GM15510 (cell line): ENCODE data around the gene SLC25A45.

ENCODE experiments used
- POLR2A ChIP-seq: IDR thresholded peaks from 3 replicates; pipeline ENCODE4 v1.6.1; 2011; ENCODE audit warnings: borderline replicate concordance; ENCODE audit not compliant: insufficient read length; ENCODE audit errors: extremely low read depth

The SLC25A45 gene

DNA sequence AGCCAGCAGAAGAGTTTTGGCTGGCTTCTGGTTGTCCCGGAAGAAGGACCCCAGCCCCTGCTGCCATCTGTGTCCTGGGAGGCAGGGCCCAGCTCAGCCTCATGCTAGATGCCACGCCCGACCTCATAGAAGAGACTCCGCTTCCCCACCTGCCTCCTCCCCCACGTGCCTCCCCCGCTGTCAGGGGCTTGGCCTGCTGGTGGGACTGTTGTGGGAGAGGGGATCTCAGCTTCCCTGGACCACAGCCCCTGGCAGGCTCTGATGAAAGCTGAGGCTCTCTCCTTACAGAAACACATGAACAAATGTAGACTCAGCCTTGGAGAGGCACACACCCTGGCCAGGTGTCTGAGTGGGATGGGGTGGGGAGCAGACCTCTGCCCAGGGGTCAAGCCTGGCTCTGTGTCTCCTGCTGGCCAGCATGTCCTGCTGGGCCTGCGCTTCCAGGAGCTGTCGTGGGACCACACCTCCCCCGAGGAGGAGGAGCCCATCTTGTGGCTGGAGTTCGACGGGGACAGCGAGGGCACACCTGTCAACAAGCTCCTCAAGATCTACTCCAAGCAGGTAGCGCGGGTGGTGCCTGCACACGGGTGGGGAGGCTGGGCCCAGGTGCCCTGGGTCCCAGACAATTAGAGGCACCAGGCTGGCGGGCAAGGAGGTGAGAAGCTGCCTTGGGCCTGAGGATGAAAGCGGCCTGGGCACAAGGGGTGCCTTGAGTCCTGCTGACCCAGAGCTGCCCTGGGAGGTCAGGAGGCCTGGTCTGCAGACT lies 18.0 kb upstream of the SLC25A45 start:
- no peak for TF ChIP-seq POLR2A

DNA sequence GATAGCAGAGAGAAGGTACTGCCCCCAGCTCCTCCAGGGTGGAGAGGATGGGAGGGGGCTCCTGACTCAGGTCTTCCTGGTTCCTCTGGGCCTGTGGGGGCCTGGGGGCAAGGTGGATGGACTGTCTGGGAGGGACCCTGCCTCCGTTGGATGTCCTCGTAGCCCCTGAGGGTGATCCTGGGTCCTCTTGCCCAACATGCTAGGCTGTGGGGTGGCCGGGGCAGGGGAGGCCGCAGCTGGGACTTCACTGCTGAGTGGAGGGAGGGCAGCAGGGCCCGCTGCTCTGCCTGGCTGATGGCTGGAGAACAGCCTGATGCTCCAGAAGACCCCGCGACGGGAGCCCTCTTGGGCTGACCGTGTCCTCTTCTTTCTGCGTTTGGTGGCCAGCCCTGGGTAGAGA lies 17.4 kb upstream of the SLC25A45 start:
- TF ChIP-seq POLR2A, result no peak

DNA sequence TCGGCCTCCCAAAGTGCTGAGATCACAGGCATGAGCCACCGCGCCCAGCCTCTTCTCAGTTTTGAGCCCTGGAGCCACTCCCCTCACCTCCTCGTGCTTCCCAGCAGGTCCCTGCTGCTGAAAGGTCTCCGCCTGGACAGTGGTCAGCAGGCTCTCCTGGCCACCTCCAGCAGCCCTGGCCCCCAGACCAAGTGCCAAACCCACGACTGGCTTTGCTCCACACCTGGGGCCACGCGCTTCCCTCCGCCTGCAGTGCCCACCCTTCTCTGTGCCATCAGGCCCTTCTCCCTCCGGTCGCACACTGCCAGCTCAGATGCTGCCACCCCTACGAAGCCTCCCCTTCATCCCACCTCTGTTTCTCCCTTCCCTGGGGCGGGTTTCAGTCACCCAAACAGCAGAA lies 16.8 kb upstream of the SLC25A45 start:
- TF ChIP-seq POLR2A, result no peak

DNA sequence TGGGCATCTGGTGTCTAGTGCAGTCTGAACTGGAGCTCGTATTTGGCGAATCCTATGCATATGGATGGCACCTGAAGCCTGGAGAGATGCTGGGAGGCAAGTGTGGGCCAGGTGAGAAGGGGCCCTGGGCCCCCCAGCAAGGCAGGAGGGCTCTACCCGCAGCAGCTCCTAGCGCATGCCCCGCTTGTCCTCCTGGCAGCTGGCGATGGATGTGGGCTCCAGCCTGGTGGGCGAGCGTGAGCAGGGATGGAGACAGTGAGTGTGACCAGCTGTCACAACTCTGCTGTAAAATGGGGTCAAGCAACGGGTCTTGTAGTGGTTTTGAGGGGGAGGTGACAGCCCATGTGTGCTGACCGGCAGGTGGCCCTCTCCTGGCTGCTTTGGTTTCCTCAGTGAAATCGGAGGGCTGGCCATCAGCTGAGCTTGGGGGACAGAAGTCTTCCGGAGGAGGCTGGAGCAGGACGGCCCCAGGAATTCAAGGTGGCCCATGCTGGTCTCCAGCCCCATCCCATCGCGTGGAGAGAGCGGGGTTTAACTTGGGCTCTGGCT lies 16.0 kb upstream of the SLC25A45 start:
- no peak for TF ChIP-seq POLR2A

DNA sequence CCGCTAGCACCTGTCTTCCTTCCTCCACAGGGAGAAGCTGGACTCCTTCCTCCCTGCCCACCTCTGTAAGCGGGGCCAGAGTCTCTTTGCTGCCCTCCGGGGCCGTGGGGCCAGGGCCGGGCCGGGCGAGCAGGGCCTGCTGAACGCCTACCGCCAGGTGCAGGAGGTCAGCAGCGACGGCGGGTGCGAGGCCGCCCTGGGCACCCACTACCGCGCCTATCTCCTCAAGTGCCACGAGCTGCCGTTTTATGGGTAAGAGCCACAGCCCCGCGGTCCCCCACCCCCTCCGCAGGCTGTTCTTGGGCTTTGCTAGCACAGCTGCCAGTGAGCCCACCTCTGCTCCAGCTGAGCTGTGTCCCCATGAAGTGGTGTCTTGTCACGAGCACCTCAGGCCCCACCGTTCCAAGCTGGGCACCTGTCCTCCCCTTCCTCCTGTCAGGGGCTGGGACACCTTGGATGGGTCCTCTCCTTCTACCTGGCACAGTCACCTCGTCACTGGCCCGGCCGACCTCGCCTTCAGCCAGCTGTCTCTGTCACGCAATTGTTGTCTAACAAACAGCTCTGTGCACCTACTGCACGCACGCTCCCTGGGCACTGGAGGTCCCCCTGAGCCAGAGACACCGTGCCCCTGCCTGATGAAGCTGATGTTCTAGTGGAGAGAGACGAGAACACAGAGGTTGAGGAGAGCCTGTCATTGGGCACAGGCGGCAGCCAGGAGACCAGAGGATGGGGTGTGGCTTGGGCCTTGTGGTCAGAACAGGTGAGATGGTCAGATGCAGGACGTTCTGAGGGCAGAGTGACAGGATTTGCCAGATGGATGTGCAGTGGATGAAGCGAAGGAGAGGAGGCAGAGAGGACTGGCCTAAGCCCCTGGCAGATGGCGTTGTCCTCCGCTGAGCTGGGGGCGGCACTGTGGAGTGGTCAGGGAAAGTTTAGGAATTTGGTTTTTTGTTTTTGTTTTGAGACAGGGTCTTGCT lies 14.6 kb upstream of the SLC25A45 start:
- no peak for TF ChIP-seq POLR2A

DNA sequence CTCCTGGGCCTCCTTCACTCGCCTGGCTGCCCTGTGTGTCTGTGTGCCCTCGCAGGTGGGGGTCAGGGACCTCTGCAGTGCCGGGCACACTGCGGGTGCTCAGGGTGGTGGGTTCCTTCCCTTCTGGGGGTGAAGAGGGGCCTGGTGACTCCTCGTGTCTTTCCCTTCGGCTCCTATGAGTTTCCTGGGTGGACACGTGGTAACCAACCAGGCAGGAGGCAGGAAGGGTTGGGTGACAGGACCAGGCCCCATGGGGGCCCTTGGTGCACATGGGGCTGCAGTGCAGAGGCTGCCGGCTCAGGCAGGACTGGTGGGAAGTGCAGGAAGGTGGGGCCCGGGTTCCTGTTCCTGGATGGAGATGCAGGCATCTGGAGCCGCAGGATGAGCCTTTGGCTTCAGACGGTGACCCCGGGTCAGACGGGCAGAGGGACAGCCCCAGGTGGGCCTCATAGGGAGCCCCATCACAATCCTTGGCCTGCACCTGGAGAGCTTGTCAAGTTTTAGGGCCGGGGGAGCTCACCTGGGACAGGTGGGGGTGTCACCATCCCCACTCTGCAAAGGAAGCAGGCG lies 13.6 kb upstream of the SLC25A45 start:
- no peak for TF ChIP-seq POLR2A

DNA sequence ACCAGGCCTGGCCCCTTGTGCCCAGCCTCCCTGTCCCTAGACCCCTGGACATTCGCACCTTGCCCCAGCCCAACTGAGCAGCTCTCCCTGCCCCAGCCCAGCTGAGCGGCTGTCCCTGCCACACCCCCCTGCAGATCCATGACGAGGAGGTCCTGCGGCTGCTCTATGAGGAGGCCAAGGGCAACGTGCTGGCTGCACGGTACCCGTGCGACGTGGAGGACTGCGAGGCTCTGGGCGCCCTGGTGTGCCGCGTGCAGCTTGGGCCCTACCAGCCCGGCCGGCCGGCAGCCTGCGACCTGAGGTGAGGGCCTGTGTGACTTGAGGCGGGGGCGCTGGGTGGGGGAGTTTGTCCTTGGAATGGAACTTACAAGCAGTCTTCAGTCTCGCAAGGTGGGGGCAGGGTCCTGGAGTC lies 11.7 kb upstream of the SLC25A45 start:
- TF ChIP-seq POLR2A, result no peak

DNA sequence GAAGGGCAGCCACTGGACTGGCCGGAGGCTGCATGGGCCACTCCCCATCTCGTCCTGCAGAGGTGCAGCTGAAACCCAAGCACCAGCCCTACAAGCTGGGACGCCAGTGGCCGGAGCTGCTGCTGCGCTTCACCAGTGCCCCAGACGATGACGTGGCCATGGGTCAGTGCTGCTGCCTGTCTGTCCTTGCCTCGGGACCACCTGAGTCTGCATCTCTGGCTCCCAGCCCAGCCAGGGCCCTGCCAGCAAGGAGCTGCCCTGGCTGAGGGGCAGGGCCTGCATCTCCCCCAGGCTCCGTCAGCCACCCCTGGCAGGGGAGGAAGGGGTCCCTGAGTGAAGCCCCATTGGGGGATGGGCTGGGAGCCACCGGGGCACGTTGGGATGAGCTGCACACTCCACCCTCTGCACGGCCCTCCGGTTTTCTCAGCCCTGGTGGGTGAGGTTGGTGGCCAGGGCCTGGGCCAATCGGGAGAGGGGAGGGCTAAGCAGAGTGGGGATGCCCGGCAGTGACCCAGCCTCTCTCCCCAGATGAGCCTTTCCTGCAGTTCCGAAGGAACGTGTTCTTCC lies 11.2 kb upstream of the SLC25A45 start:
- no peak for TF ChIP-seq POLR2A

DNA sequence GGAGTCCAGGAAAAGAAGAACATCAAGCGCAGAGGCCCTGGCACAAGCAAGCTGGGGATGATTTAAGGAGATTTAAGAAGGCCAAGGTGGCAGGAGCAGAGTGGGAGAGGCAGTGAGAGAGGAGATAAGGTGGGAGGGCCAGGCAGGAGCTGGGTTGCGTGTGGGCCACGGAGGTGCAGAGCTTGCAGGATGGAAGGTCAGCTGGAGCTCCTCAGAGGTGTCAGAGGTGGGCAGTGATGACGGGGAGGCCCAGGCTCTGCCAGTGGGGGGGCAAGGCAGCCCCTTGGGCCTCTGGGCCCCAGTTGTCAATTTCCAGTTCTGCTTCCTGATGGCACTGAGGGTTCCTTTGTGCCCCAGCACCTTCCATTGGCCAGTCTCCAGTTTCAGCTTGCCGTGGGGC lies 10.5 kb upstream of the SLC25A45 start:
- TF ChIP-seq POLR2A, result no peak

DNA sequence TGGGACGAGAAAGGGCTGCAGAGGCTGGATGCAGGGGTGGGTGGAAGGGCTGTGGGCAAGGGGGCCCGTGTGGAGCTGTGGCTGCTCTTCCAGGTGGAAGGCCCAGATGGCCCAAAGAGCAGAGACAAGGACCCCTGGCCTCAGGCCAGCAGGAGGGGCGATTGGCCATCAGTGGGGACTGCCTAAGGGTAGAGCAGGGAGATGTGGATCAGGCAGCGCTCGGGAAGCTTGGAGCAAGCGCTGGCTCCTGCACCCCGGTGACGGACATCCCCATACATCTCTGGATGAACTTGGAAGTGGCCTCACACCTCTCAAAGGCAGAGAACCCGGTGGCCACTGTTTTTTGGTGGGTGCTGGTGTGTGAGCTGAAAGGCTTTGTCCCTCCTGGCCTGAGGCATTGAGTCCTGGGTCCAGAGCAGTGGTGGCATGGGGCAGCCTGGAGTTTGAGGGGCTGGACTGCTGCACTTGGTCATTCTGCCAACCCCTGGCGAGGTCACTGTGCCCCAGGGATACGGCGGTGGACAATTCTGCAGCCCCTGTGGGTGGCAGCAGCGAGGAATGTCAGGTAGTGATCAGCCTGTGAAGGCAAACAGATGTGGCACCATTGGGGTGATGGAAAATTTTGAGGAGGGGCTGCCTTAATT lies 9.9 kb upstream of the SLC25A45 start:
- TF ChIP-seq POLR2A, result no peak

DNA sequence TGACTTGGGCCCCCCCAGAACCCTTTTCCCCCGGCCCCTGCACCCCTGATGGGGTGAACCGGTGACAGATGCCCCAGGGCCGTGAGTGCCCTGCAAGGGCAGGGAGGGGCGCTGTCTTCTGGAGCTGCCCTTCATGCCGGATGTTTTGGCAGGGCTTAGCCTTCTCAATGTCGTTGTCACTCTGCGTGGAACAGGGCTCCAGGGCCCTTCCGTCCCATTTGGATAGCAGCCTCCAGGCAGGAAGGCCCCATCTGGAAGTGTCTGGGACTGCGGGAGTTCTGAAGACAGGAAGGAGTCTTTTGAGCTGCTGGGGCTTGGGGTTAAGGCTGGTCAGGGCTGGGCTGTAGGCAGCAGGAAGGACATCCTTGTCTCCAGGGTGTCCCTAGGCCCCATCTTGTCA lies 8.6 kb upstream of the SLC25A45 start:
- no peak for TF ChIP-seq POLR2A

DNA sequence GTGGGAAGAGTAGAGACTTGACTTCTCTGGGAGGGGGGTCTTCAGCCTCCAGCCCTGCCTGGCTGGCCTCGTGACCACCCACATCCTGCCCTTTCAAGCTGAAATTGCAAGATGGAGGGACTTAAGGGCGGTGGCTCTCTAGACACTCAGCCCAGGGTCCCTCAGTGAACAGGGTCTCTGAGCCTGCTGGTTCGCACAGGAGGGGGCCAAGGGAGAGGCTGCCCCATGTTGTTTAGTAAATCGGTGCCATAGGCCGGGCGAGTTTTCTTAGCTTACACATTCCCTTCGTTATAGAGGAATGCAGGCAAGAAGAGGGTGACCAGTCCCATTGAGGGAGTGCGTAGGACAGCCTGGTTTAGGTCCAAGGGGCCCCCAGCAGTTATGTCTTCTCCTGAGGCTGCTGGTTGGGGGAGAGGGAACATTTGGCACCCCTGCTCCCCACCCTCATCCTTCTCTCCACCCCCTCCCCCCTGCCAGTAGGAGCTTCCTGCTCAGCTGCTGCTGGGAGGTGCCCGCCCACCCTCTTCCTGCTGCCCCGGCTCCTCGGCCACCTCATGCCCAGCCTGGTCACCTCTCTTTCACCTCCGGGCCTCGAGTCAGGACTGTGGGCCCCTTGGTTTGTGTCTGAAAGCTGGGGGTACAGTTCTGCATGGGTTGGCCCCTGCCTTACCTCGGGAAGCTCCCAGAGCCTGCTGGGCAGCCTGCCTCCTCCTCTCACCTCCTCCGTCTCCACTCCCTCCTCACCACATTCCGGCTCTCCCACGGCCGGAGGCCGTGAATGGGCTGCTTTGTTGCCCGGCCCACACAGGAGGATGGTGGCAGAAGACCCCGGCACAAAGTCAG lies 7.9 kb upstream of the SLC25A45 start:
- no peak for TF ChIP-seq POLR2A

DNA sequence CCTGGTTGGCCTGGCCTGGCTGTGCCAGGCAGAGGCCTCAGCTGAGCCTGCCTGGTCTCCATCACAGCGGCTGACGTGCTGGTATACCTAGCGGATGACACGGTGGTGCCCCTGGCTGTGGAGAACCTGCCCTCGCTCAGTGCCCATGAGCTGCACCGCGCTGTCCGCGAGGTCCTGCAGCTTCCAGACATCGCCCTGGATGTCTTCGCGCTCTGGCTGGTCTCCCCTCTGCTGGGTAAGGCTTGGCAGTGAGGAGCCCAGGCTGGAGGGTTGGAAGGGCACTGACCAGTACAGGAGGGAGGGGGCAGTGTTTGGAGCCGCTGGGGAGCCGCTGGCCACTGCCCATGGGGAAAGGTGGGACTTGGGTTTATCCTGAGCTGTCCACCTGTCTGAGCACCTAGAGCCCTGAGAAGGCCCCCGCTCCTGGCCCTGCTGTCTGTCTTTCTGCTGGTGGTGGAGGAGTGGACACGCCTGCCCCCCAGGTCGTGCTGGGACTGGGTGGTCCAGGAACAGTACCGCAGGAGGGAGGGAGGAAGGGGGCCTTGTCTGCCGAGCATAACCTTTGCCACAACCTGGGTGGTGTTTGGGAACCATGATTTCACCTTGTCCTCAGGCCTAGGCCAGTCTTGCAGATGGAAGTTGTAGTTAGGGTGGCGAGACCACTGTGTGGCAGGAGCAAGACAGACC lies 7.0 kb upstream of the SLC25A45 start:
- no peak for TF ChIP-seq POLR2A

DNA sequence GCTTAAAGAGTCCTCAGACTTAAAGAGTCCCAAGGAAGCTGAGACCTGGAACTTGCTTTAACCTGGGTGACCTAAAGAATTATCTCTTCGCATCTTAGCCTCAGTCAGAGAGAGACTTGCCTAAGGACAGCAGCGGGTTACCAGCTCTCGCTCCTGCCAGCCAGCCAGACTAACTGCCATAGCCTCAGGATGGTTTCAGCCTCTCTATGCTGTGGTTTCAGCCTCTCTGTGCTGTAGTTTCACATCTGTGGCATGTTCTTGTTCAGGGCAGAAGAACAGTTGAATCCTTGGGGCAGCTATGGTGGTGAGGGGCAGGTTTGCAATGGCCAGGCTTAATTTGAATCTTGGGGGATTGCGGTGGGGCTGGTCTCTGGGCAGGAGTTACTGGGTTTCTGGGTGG lies 6.3 kb upstream of the SLC25A45 start:
- TF ChIP-seq POLR2A, result no peak
